Activated CD8-positive, alpha-beta memory T cell treated with anti-CD3 and anti-CD28 coated beads, Interleukin-2, amount 50 U/mL, for 4 hours (primary cell): ENCODE measurements around the gene ADCY5.

Experiments used
- DNase-seq: peaks from one replicate; pipeline ENCODE4 v3.0.0-alpha.2; 2020

Gene ADCY5

DNA sequence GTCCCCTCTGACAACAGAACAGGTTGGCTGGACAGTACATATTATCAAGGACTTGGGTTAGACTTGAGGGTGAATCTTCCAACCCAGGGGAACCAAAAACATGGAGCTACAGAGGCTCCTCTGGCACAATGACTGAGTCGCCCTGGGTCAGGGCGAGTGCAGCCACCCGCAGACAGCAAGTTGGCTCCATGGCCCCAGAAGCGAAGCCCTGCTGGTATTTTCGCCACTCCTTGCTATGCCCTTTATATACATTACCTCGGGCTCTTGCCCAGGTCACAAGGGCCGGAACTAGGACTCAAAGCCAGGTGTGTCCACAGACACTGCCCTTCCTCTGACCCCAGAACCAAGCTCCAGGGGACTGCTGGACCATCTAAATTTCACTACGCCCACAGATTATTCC is 64.6 kb downstream of the ADCY5 start:
- DNase-seq = no peak

DNA sequence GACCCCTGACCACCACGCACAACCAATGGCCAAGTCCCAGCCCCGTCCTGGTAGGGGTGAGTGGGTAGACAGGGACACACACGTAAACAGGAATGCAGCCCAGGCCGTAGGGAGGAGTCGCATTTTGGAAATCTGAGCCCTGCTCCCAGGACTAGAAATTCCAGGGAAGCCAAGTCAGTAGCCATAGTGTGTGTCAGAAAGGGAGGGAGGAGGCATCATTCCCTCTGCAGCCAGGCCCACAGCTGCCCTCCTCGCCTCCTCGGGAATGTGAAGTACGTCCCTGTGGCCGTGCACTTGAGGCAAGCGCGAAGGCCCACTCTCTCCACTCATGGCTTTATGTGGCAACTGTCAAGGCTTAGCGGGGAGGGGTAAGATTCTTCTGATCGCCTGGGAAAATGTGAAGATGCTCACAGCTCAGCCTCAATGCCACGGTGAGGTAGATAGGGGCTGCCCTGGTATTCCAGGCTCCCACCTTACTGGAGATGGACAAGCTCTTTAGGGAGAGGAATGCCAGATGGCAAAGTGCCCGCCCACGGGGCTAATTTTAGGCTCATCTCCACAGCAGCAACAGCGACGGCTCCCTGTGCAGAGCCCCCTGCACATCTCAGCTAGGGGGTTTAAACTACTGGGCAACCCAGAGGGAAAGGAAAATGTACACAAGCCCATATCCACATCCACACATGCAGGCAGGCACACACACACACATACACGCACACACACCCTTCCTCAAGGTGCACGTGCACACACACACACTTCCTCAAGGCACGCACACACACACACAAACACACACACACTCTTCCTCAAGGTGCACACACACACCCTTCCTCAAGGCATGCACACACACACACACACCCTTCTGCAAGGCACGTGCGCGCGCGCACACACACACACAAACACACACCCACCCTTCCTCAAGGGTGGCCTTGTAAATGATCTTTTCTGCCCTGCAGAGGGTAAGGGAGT is 65.5 kb downstream of the ADCY5 start:
- no peak for DNase-seq

DNA sequence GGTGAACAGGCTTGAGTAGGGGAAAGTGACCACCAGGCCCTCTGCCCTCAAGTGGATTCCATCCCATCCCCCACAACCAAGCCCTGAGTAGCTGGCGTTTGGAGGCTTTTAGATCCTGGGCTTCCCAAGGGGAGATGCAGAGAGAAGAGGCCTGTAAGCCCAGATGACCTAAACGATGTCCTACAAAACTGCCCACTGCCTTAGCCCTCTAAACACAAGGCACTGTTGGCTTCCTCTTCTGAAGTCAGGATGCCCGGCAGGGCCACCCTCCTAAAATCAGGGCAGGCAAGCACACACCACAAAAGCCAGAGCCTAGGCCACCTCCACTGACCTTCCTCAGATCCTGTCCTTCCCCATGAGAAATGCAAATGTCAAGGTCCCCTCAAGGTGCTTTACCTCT is 68.6 kb downstream of the ADCY5 start:
- DNase-seq = no peak

DNA sequence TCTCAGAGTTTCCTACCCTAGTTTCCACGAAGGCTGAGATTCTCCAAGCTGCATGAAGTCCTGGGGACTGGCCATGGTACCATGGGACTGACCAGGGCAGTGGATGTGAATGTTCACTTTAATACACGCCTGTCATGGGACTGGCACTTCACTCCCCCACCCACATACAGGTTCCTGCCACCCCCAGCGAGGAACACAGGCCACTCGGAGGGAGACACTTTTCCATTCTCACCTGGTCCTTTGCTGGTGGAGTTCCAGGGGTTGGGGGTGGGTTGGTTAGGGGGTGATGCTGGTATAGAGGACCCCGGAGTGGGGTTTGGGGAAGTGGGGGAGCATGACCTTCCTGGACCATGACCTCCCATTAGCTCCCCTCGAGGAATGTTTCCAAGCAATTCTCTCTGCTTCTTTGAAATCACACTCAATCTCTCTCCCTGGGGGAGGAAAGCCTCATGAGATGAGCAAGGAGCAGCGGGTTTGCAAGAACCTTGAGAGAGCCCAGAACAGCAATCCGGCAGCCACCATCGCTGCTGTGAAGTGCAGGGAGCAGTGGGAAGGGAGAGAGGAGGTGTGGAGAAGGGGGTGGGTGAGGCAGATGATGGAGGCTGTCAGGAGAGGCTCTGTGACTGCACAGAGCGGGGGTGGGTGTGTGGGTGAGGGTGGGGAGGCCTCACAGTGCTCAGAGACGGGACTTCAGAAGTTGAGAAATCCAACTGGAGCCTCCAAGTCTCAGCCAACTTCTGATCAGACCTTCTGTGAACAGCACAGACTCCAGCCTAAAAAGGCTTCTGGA is 69.7 kb downstream of the ADCY5 start:
- DNase-seq = no peak

DNA sequence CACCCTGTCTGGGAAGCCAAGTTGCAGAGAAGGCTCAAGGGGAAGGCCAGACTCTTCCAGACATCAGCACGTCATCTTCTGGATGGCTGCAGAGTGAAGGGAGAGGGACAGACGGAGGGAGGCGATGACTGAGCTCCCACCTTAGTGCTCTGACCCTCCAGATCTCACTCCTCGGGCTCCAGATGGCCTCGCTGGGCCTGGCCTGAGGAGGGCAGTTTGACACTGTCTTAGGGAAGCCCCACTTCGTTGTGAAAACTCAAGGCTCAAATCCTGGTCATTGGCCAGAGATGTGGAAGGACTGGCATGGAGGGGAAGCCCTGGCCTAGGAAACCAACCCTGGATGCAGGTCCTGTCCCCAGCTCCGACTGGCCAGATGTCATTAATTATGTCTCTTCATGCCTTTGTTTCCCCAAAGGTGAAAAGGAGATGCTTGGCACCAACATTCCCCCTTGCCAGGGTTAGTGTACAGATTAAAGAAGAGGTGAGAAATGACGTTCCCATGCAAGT is 70.4 kb downstream of the ADCY5 start:
- no peak for DNase-seq

DNA sequence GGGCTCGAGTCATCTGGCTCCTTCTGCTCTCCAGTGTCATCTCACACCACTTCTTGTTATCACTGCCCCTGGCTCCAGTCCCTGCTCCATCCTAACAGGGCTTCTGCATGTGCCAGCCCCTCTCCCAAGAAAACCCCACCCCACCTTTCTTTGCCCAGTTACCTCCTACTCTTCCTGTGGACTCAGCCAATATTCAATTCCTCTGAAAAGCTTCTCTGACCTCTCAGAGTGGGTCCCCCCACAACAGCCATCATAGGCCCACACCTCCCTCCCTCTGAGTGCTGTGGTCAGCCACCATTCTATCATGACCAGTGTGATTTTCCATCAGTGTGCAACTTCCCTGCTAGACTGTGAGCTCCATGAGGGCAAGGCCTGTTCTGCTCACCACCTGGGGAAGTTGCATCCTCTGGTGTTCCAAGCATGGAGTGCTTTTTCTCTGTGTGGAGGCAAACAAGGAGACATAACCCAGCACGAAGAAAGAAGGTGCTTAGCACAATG is 71.6 kb downstream of the ADCY5 start:
- DNase-seq = no peak

DNA sequence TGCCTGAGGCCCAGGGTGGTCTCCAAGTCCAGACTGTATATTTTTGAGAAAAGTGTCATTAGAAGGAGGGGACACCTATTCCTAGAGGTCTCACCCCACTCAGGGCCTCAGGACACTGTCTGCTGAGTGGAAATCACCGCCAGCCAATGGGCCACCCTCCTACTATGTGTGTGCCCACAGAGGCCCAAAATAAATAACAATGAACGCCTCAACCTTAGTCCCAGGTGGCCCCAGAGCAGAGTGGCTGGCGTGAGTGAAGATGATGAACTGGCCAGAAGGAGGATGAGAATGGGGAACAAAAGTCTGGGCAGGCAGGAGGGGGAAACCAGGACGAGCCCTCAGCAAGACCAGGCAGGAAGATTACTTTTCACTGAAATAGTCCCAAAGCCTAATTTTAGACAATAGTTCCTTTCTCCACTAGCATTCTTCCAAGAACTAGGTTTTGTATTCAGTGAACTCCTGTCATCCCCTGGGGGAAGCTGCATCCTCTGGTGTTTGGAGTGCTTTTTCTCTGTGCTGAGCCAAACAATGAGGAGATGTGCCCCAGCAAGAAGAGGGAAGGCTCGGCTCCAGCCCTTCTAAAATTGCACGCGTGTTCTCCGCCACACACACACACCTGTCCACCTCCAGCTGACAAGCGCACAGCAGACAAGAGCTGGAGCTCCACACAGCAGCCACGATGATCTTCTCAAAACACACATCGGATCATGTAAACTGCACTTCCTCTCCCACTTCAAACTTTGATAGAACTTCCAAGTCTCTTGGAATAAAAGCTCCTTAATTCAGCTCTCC is 72.2 kb downstream of the ADCY5 start:
- DNase-seq = no peak

DNA sequence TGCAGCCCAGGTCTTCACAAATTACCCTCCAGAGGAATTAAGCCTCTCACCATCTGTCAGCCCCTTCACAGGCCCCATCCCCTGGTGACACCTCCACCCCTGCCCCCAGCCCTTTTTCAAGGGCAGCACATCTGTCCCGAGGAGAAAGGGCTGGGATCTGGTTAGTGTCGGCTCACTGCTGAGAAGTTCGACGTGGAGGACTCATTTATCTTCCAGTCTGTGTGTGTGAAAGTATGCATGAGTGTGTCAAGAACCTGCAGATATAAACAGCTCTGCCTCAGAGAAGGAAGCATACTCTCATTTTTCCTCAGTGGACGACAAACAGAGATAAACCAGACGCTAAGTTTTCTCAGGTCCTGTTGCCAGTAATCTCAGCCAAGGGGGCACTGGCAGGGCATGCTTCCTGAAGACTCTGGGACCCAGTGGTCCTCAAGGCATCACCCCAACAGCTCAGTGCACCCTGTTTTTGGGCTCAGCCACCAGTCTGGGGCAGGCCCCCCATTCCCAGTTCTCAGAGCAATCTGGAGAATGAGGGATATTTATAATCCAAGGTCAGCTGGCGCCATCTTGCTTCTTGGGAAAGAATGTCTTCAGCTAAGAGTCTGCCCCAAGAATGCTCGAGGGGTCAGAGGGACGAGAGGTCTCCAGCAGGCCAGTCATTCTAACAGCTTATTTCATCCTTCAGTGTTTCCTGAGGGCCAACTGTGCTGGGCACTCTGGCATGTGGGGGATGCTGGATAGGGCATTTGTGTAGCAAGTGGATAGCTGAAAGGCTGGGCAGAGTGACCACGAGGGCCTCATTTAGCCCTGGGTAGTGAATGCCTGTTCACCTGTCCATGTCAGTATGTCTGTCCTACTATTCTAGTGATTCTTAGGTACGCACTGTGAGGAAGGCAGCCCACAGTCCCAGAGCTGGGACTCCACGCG is 73.6 kb downstream of the ADCY5 start:
- no peak for DNase-seq

DNA sequence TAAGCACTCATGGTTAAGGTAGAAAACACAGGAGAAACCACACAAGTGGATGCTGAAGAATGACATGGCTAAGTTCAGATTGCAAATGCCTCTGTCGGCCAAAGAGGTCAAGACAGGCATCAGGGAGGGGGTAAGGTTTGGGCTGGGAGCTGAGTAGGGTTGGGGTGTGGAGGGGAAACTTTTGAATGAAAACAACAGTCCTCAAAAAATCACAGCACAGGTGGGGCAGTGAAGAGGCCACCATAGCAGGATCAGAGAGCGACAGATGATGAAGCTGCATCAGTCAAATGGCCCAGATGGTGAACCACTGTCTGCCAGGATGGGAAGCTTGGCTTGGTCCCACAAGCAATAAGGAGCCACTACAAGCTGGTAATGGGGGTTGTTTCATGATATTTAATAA is 74.9 kb downstream of the ADCY5 start:
- DNase-seq = no peak

DNA sequence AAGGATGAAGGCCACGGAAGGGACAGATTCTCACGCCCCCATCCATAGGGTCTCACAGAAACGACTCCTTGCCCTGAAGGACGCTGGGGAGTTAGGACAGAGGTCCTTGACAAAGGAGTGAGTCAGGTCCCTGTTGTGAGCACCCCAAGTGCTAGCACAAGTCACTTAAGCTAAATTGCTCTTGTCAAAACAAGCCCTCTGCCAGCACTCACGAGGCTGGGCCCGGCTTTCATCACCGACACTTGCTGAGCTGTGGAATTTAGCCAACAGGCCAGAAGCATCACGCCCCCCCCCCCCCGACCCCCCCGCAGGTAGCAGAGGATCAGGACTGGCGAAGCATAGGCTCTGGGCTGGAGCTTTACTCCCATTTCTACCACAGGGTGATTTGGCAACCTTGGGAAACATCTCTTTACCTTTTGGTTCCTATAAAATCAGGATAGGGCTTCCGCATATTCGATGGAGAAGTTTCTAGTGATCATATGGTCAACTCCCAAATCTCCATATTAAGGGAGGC is 75.4 kb downstream of the ADCY5 start:
- DNase-seq = no peak

DNA sequence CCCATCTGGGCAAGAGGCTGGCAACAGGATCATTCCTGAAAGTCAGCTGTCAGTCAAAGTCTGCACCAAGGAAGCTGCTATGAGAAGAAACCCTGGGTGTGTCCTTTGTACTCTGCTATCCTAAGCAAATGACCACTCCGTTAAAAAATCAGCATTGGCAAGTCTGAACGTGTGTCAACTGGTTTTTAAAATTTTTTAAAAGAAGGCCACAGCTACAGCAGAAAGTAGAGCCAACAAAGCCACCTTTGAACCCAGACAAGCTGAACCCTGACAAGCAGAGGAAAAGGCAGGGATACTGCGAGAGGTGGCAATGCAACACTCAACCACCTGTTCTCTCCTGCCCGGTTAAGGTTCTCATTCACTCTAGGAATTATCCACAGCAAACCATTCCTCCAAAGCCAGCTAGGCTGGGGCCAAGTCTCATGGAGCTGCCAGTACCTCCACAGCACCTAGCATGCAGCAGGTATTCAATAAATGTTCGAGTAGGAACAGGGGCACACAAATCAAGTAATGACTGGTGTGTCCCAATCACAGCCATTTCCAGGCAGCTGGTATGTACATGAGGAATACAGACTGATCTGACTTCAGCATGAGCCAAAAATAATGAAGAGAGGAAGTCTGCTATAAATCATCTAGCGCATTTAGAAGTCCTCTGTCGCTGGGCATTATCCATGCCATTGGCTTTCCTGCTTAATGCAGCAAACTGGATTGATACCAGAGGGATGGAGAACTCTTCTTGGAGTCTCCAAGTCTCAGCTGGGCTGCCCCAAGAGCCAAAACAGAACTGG is 76.0 kb downstream of the ADCY5 start:
- DNase-seq = no peak

DNA sequence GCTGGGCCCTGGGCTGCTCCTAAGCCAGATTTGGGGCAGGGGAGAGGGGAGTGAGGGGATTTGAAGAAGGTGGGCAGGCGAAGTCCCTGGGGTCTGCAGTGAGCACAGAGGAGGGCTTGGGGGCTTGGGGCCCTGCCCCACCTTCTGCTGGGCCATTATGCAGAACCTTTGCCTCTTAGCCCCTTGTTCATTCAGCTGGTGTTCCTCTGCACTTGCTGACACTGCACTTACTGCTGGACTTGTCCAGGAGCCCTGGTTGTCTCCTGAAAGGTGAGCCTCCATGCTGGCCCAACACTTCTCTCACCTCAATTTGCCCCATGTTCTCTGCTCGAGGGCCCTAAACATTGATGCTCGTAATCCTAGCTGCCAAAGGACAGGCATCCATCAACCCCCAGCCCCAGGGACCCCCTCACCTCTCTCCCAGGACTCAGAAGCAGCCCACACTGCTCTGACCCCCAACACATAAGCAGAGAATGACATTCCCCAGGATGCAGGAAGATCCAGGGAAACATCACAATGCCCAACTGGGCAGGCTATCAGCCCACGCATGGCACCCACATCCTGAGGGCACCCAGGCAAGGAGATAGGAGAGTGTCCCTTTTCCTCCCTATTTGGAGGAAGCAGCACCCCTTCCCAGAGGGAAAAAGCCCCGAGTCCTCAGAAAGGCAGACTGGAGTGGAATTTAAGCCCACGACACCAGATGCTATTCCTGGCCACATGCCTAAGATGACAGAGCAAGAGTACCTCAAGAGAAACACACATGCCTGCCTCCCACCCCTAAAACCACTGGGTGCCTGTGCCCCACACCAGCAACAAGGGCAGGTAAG is 76.8 kb downstream of the ADCY5 start:
- no peak for DNase-seq

DNA sequence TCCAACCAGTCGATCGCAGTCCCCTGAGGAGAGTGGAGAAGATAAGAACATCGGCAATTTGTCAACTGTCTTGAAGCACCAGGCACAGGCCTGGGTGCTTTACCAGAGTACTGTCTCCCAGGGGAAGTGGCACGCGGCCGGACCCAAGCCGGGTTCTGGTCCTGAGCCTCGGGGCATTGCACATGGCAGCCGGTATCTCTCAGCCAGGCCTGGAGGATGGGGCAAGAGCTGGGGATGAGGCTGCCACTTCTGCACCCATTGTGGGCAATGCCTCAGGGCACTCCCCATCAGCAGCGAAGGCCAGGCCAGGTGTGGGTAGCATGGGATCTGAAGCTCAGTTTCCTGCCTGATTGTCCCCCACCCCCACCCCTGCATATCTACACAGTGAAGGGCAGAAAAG is 77.5 kb downstream of the ADCY5 start:
- no peak for DNase-seq

DNA sequence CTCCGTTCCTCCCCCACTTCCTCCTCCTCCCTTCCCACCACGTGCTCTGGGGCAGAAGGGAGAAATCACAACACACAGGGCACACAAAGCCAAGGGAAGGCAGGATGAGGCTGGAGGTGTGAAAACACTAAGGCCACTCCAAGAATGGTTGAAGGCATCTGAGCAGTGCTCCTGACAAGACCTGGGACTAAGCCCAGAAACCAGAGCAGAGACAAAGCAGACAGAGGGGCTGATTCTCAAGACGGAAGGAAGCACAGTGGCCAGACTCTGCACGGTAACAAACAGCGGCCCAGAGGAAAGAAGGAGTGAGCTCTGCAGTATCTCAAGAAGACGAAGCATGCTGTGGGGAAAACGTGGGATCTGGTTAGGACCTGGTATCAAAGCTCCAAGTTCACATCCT is 78.1 kb downstream of the ADCY5 start:
- no peak for DNase-seq

DNA sequence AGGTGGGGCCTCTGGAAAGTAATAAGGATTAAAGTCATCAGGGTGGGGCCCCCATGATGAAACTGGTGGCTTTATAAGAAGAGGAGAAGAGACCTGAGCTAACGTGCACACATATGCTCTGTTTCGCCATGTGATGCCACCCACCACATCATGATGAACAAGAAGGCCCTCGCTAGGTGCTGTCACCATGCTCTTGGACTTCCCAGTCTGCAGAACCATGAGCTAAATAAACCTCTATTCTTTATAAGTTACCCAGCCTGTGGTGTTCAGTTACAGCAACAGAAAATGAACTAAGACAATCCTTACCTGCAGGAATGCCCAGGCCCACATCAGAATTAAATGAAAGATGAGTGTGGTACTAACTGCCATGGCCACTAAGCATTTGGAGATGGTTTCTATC is 79.8 kb downstream of the ADCY5 start:
- no peak for DNase-seq

DNA sequence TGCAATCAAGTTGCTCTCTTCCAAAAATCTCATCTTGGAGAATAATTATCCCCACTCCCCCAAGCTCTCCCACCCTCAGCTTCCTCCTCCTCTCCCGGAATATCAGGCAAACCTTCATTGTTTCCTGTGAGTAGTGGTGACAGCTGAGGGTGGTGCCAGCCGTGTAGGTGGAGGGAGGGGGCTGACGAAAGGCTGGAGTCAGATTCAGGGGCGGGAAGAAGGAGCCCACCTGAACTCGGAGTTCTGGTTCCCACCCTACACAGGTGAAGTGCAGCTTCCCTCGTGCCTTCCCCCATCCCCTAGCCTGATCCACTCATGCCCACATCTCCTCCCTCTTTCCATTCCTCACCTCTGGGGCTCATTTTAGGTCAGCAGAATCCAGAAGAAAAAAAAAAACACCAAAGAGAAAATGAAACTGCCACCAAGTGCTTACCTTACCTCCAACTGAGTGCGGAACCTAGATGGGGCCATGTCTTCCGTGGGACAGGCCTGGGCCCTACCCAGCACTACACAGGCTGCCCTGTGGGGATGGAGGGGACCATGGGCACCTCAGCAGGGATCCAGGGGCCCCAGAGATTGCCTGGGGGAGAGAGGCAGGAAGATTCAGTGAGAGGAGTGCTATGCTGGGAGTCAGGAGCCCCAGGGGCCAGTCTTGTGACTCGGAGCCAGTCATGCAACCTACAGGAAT is 81.3 kb downstream of the ADCY5 start:
- DNase-seq = no peak

DNA sequence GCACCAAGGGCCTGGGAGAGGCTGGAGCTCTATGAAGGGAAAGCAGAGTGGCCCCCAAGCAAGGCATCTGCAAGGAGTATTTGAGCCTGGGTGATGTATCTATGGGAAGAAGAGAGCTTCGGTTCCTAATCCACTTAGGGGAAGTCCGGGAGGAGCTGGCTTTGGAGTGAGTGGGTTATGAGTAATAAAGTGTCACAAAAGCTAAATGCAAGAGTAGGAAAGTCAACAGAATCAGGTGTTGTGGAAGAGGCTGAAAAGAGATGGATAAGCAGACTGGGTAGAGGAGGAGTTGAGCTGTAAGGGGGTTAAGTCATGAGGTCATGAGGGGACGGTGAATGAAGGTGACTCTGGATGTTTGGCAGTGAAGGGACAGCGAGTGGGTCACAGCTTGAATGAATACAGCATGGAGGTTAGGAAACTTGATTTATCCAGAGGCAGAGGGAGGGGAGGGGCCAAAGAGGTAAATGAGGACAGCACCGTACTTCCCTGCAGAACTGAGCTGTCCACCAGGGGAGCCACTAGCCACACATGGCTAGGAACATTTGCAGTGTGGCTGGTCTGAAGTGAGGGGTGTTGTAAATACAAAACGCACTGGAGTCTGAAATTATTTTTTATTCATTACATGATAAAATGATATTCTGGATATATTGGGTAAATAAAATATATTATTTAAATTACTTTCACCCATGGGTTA is 83.3 kb downstream of the ADCY5 start:
- DNase-seq = no peak

DNA sequence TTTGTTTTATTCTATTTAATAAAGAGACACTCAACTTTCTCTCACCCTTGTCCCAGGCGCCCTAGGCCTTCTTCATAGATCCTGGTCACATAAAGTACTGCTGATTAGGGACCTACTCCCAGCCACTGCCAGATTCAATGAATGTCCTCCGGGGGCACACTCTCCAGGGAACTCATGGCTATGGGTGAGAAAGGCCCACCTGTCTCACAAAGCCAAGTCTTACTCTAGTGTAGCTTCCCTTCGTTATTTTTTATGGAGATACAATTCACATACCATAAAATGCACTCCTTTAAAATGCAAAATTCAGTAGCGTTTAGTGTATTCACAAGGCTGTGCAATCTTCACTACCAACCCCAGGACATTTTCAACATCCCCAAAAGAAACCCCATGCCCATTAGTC is 87.8 kb downstream of the ADCY5 start:
- no peak for DNase-seq
